PFSK-1 (cell line): ENCODE measurements around the gene CLIP4.

Source experiments
- FOXP2 ChIP-seq: optimal IDR thresholded peaks from 2 replicates; pipeline ENCODE3; 2011; ENCODE audit warnings: borderline replicate concordance, control low read depth, inconsistent platforms; ENCODE audit not compliant: insufficient read depth; ENCODE audit errors: extremely low read length, extremely low read depth
- POLR2AphosphoS5 ChIP-seq: IDR thresholded peaks from 2 replicates; pipeline ENCODE4 v1.6.1; 2012; ENCODE audit warnings: low read depth, mild to moderate bottlenecking, control low read depth, low read length, moderate library complexity
- SIN3A ChIP-seq: IDR thresholded peaks from 2 replicates; pipeline ENCODE4 v1.6.1; 2012; ENCODE audit warnings: mild to moderate bottlenecking, low read length, moderate library complexity, borderline replicate concordance; ENCODE audit not compliant: insufficient read depth
- TAF1 ChIP-seq: IDR thresholded peaks from 2 replicates; pipeline ENCODE4 v1.6.1; 2012; ENCODE audit warnings: low read length, control low read depth, borderline replicate concordance; ENCODE audit not compliant: insufficient read depth
- TF ChIP-seq, protein P1 (sequence below), 2 experiments: IDR thresholded peaks; 2 replicates each; pipeline versions ENCODE4 v1.6.1 to v1.8.0; 2011 to 2012; ENCODE audit warnings: low read depth in 2 of 2, low read length in 2 of 2, control low read depth in 1 of 2, inconsistent platforms in 1 of 2, mild to moderate bottlenecking in 1 of 2, moderate library complexity in 1 of 2; ENCODE audit not compliant: insufficient read depth in 1 of 2

Gene CLIP4

GRCh38 chr2:29191817-29192216, 76.6 kb downstream of the CLIP4 start:
- TF ChIP-seq POLR2AphosphoS5 (no peak), SIN3A (no peak), FOXP2 (no peak)
- TF ChIP-seq, protein P1, sequence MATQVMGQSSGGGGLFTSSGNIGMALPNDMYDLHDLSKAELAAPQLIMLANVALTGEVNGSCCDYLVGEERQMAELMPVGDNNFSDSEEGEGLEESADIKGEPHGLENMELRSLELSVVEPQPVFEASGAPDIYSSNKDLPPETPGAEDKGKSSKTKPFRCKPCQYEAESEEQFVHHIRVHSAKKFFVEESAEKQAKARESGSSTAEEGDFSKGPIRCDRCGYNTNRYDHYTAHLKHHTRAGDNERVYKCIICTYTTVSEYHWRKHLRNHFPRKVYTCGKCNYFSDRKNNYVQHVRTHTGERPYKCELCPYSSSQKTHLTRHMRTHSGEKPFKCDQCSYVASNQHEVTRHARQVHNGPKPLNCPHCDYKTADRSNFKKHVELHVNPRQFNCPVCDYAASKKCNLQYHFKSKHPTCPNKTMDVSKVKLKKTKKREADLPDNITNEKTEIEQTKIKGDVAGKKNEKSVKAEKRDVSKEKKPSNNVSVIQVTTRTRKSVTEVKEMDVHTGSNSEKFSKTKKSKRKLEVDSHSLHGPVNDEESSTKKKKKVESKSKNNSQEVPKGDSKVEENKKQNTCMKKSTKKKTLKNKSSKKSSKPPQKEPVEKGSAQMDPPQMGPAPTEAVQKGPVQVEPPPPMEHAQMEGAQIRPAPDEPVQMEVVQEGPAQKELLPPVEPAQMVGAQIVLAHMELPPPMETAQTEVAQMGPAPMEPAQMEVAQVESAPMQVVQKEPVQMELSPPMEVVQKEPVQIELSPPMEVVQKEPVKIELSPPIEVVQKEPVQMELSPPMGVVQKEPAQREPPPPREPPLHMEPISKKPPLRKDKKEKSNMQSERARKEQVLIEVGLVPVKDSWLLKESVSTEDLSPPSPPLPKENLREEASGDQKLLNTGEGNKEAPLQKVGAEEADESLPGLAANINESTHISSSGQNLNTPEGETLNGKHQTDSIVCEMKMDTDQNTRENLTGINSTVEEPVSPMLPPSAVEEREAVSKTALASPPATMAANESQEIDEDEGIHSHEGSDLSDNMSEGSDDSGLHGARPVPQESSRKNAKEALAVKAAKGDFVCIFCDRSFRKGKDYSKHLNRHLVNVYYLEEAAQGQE (IDR thresholded peaks at IDR 0.05; ENCODE audit: insufficient read depth in 1 of 2, low read depth in 2 of 2, low read length in 2 of 2): no peak

DNA sequence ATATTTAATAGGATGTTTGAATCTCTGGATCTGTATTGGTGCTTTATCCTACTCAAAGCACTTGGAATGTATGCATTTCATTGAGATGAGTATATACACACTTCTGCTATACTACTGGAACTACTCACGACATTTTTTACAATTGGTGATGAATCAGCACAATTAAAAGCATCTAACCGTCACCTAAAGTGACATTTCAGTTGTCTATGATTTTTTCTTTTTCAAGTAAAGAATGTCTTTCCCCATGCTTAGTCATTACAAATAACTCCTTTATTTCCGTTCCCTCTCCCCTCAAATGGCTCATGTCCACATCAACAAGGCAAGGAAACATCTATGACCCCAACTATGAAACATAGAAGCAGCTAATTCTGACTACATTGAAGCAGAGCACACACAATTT, 77.3 kb downstream of the CLIP4 start:
- TF ChIP-seq FOXP2: no peak
- TF ChIP-seq, protein P1 (IDR thresholded peaks at IDR 0.05; ENCODE audit: insufficient read depth in 1 of 2, low read depth in 2 of 2, low read length in 2 of 2): no peak
- no peak for TF ChIP-seq SIN3A
- no peak for TF ChIP-seq POLR2AphosphoS5
- no peak for TF ChIP-seq TAF1

- TF ChIP-seq FOXP2: no peak
- TF ChIP-seq, protein P1 (IDR thresholded peaks at IDR 0.05; ENCODE audit: insufficient read depth in 1 of 2, low read depth in 2 of 2, low read length in 2 of 2): no peak
- no peak for TF ChIP-seq TAF1
- TF ChIP-seq SIN3A: no peak
- no peak for TF ChIP-seq POLR2AphosphoS5
These were observed 77.9 kb downstream of the CLIP4 start for GRCh38 chr2:29193111-29193510.

DNA sequence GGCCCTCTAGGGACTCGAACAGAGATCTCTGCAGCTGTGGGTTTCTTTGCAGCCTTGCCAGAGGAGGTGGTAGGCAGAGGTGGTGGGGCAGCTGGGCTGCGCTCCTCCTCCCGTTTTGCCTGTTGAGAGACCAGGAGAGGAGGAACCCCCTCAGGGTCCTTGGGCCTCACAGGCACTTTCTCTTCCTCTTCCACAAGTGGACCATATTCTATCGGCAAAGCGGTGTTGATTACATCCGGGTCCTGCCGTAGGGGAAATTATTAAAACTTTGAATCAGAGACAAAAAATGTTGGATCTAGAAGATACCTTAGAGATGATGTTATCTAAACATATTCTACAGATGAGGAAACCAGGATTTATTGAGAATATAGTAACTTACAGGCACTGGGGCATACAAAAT, 78.5 kb downstream of the CLIP4 start:
- TF ChIP-seq FOXP2: no peak
- no peak for TF ChIP-seq POLR2AphosphoS5
- TF ChIP-seq, protein P1 (IDR thresholded peaks at IDR 0.05; ENCODE audit: insufficient read depth in 1 of 2, low read depth in 2 of 2, low read length in 2 of 2): no peak
- TF ChIP-seq SIN3A: no peak
- no peak for TF ChIP-seq TAF1

DNA sequence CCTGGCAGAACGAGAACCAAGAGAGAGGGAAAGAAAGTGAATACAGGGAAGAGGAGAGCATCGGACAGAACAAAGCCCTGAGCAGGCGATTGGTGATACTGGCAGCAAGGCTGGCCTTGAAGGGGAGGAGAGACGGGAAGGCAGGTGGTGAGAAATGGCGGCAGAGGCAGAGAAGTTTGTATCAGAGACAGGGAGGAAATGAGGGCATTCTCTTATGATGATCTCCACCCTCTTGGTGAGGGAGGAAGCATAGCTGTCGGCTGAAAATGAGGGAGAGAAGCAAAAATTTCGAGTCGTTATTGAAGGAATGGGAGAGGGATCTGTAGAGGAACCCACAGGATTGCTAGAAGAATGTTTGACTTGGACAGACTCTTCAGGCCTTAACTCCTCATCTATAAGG, 80.6 kb downstream of the CLIP4 start:
- TF ChIP-seq SIN3A: no peak
- TF ChIP-seq POLR2AphosphoS5: no peak
- TF ChIP-seq, protein P1 (IDR thresholded peaks at IDR 0.05; ENCODE audit: insufficient read depth in 1 of 2, low read depth in 2 of 2, low read length in 2 of 2): no peak
- TF ChIP-seq TAF1: no peak
- TF ChIP-seq FOXP2: no peak
